GM12878 (cell line): ENCODE measurements around the gene MUSTN1. TPM values are rescaled to one million over a fixed set of nuclear protein-coding genes. Genes with fewer than 3 reads are reported as not detected.
A peak's percentile ranks its signal among the peaks of the same experiment; 100 is the strongest.

ENCODE experiments used
- ATAC-seq: fragments of 200-7000 bp; cut with Tn5 transposase; 3 replicates; pipeline ENCODE4 v1.9.1; 2020; ENCODE audit warnings: mild to moderate bottlenecking, moderate library complexity
- Bru-seq: library from RNA; stranded (reverse); fragments of 400-500 nt; gene quantifications from one replicate; lab custom pipeline; 2021; lab: Mats Ljungman, UMichigan
- BruChase-seq, 2 experiments: library from RNA; stranded (reverse); fragments of 400-500 nt; gene quantifications; one replicate each; lab custom pipeline; 2021; lab: Mats Ljungman, UMichigan
- BruUV-seq: library from RNA; stranded (reverse); fragments of 400-500 nt; replicated peaks from 2 replicates; lab custom pipeline; 2021; lab: Mats Ljungman, UMichigan
- CTCF ChIA-PET: fragments of 300-600 bp; sonication (Branson Sonifier 250); formaldehyde crosslinking; extraction: SDS; loops from one replicate; lab custom pipeline; 2021; ENCODE audit warnings: inconsistent platforms; lab: Yijun Ruan, JAX
- POLR2A ChIA-PET: fragments of 350-600 bp; formaldehyde crosslinking; extraction: SDS; loops from one replicate; lab custom pipeline; 2021; ENCODE audit warnings: inconsistent platforms; lab: Charles Lee
- RAD21 ChIA-PET: fragments of 300-600 bp; sonication (Branson Sonifier 250); formaldehyde crosslinking; loops from one replicate; lab custom pipeline; 2023; ENCODE audit warnings: antibody characterized with exemption; ENCODE audit not compliant: unreplicated experiment; lab: Charles Lee
- SMC1A ChIA-PET: fragments of 300-600 bp; sonication (Branson Sonifier 250); formaldehyde crosslinking; loops from one replicate; lab custom pipeline; 2023; ENCODE audit not compliant: unreplicated experiment, uncharacterized antibody; lab: Charles Lee
- DNase-seq: peaks from one replicate; pipeline ENCODE4 v3.0.0-alpha.2; 2011; ENCODE audit warnings: low read depth, low spot score
- FAIRE-seq: peaks from 3 replicates; lab custom pipeline; 2011; peaks lifted over from hg19 to GRCh38; lab: Jason Lieb, UNC
- H2AFZ ChIP-seq: 2 replicates; pipeline ENCODE4 v1.6.0; 2011; ENCODE audit warnings: low read depth, low read length, control low read depth; ENCODE audit not compliant: control insufficient read depth
- H3K27ac ChIP-seq: 2 replicates; pipeline ENCODE4 v1.5.1; 2011; ENCODE audit warnings: control low read depth; ENCODE audit not compliant: control insufficient read depth, insufficient read depth
- H3K27me3 ChIP-seq, 2 experiments: replicated peaks in 1 of 2; 2 replicates each; pipeline versions ENCODE4 v1.6.0 to v1.6.1; 2011; ENCODE audit warnings: low read length in 1 of 2; ENCODE audit not compliant: control insufficient read depth in 2 of 2, insufficient read depth in 2 of 2
- H3K36me3 ChIP-seq, 2 experiments: 2 replicates each; pipeline ENCODE4 v1.5.1; 2011; ENCODE audit warnings: low read length in 1 of 2; ENCODE audit not compliant: control insufficient read depth in 2 of 2, insufficient read depth in 2 of 2
- H3K4me1 ChIP-seq: 2 replicates; pipeline ENCODE4 v1.6.1; 2011; ENCODE audit warnings: mild to moderate bottlenecking, low read length, moderate library complexity, mixed read lengths; ENCODE audit not compliant: control insufficient read depth, insufficient read depth
- H3K4me2 ChIP-seq: 2 replicates; pipeline ENCODE4 v1.6.0; 2011; ENCODE audit warnings: control low read depth; ENCODE audit not compliant: control insufficient read depth, insufficient read depth
- H3K4me3 ChIP-seq: fragments of 200-600 bp; sonication (generic); 2 replicates; pipeline ENCODE4 v1.5.1; 2016
- H3K79me2 ChIP-seq: 2 replicates; pipeline ENCODE4 v1.6.0; 2011; ENCODE audit warnings: low read length; ENCODE audit not compliant: control insufficient read depth, insufficient read depth
- H3K9ac ChIP-seq: 2 replicates; pipeline ENCODE4 v1.8.0; 2011; ENCODE audit warnings: low read length, control low read depth, mixed read lengths; ENCODE audit not compliant: control insufficient read depth, insufficient read depth
- H3K9me3 ChIP-seq: replicated peaks from 3 replicates; pipeline ENCODE4 v1.5.1; 2011; ENCODE audit warnings: mild to moderate bottlenecking, low read length; ENCODE audit not compliant: control insufficient read depth, insufficient read depth
- H4K20me1 ChIP-seq: 2 replicates; pipeline ENCODE4 v1.6.0; 2011; ENCODE audit not compliant: control insufficient read depth, insufficient read depth
- ZNF384 ChIP-seq: IDR thresholded peaks from 2 replicates; pipeline ENCODE4 v1.6.1; 2012; ENCODE audit warnings: low read depth, mild to moderate bottlenecking, low read length, improper control_type of control experiment, borderline replicate concordance
- WGBS: methylation state at CpG from one replicate; pipeline ENCODE4 v1.1.6; 2016; ENCODE audit warnings: low lambda C conversion rate; ENCODE audit not compliant: insufficient replicate concordance, insufficient coverage; ENCODE audit errors: missing lambda C conversion rate; 5-methylcytosine and 5-hydroxymethylcytosine counted together
- in situ Hi-C: fragments of 300-500 bp; cut with MboI; formaldehyde crosslinking; loops from 9 replicates; pipeline ENCODE4 v1.14.3; 2018; ENCODE audit warnings: mixed read lengths
- intact Hi-C: fragments of 100-400 bp; cut with micrococcal nuclease; formaldehyde crosslinking; loops from one replicate; pipeline ENCODE4 v1.14.2; 2022; ENCODE audit not compliant: unreplicated experiment
- long read RNA-seq, 2 experiments: library from polyadenylated mRNA; unstranded; transcript quantifications; one replicate each; pipeline ENCODE4 v2.0.0, GENCODE V29; 2019 to 2020
- polyA minus RNA-seq, 3 experiments: library from RNA; depleted of rRNA, polyadenylated mRNA; stranded (reverse); fragments of >200 nt; gene quantifications; 2 replicates each; pipeline ENCODE4 v1.2.3, GENCODE V29; 2011
- polyA plus RNA-seq, 11 experiments: library from polyadenylated mRNA; depleted of rRNA in 4 of 11; unstranded in 6 of 11; stranded (reverse) in 5 of 11; fragments of >200 nt; fragmentation: Nextera tagmentation in 4 of 11; fragmentation: Illumina TruSeq in 1 of 11; extraction: Ambion mirVana in 4 of 11; extraction: Trizol in 1 of 11; gene quantifications; 1 replicate in 1 of 11; 2 replicates in 10 of 11; pipeline versions ENCODE4 v1.2.1 to v1.2.3, GENCODE V29; 2011 to 2016; ENCODE audit warnings: inconsistent platforms in 2 of 11, missing spikeins in 2 of 11, low read depth in 1 of 11
- total RNA-seq, 4 experiments: library from RNA; depleted of rRNA in 3 of 4; stranded (reverse); fragments of >200 nt in 3 of 4; fragmentation: Illumina TruSeq in 1 of 4; extraction: Trizol in 1 of 4; gene quantifications; 2 replicates each; pipeline versions ENCODE4 v1.2.1 to v1.2.3, GENCODE V29; 2013 to 2021

Gene MUSTN1
- 1.2 TPM in 1 of 2 replicates, not detected in the other for total RNA-seq (2013; cell fraction: nucleolus; rRNA removed)
- total RNA-seq (2014; rRNA removed) (1.1 and 2.5 TPM in 2 replicates), total RNA-seq (2014; rRNA removed; fragmentation: Illumina TruSeq; extraction: Trizol) (1.0 TPM in 2 replicates), total RNA-seq (2021) (0.51 and 1.2 TPM in 2 replicates), polyA plus RNA-seq (2011; rRNA removed) (0.35 TPM in 1 of 2 replicates, not detected in the other), polyA plus RNA-seq (2014; fragmentation: Illumina TruSeq; extraction: Trizol) (0.57 and 2.5 TPM in 2 replicates), polyA plus RNA-seq (2014; fragmentation: Nextera tagmentation; extraction: Ambion mirVana) (1 to 10 TPM; 1.3 TPM), polyA plus RNA-seq (2014; rRNA removed) (1.7 and 4.5 TPM in 2 replicates), polyA plus RNA-seq (2016; fragmentation: Nextera tagmentation; extraction: Ambion mirVana) (not detected), polyA minus RNA-seq (2011; rRNA and poly(A)+ RNA removed) (0.46 TPM in 1 of 2 replicates, not detected in the other), Bru-seq, nascent RNA (percentile 55 among the genes with signal in this experiment), BruChase-seq, experiment 1, labeled RNA remaining after a 6-hour chase (percentile 52 among the genes with signal in this experiment), BruChase-seq, experiment 2, labeled RNA remaining after a 2-hour chase (percentile 42 among the genes with signal in this experiment)
- 1.7 TPM for polyA plus RNA-seq (2011; ENCODE audit: low read depth)
- polyA plus RNA-seq (2011; cell fraction: cytosol; rRNA removed) = 0.70 and 1.8 TPM in 2 replicates
- 18.4 and 19.6 TPM in 2 replicates for polyA plus RNA-seq (2011; cell fraction: nucleus; rRNA removed)
- 1.1 and 1.4 TPM in 2 replicates for polyA plus RNA-seq (2012)
- polyA minus RNA-seq (2011; cell fraction: cytosol; rRNA and poly(A)+ RNA removed) = not detected in 2 replicates
- polyA minus RNA-seq (2011; cell fraction: nucleus; rRNA and poly(A)+ RNA removed) = 0.97 and 1.7 TPM in 2 replicates
- long read RNA-seq, experiment 1 = 0 reads
- long read RNA-seq, experiment 2 = 0 reads

DNA sequence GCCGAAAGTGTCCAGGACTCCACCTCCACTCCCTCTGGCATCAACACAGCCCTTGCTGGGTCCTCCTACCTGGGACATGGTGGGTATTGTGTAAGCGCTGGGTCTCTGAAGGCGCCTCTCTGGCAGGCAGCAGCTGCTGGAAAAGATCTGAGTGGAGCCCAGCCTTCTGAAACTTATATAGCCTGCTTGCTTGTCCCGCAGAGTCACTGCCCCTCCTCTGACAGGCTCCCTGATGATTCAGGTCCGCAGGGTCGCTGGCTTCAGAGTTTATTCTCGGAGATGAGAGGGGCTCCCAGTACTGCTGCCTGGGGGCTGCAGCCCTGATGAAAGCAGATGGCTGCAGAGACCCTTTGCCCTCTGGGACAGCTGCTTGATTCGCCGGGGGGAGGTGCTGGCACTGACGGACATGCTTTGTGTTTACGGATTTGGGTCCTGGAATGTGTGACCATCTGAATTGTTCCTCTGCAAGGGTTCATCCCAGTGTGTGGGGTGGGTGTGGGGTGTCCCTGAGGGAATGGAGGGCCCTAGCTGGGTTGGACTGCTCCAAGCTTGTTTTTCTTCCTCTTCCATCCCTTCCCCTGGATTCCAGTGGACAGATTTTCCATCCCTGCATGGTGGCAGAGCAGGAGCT lies at the start of gene MUSTN1:
Gene MUSTN1, minus strand, starts transcription at position 149 of the 631 bp plus-strand sequence. Its CDS starts 71 bp downstream, at position 78.
- no peaks in the 10 kb centered on the region for H4K20me1 ChIP-seq
- FAIRE-seq = no peak
- H3K4me2 ChIP-seq = no peak within 1 kb of the TSS
- no peaks in the 10 kb centered on the region for H3K27me3 ChIP-seq
- H3K27ac ChIP-seq = no peak within 1 kb of the TSS
- H3K4me3 ChIP-seq = no peak within 1 kb of the TSS
- no peak for ATAC-seq
- no peaks in the 10 kb centered on the region; the same call in 1 of the 2 replicates for H3K4me1 ChIP-seq
- RAD21 ChIA-PET = no interaction called here
- no peaks in the 10 kb centered on the region for H3K79me2 ChIP-seq
- 94% methylated on average over 10 of the region's 11 CpGs for WGBS
- DNase-seq = no peak
- H3K9me3 ChIP-seq = no peaks in the 10 kb centered on the region
- BruUV-seq = no TSS peak
- H2AFZ ChIP-seq = no peak within 1 kb of the TSS
- SMC1A ChIA-PET = no interaction called here
- POLR2A ChIA-PET = no interaction called here
- peaks cover under 1 to 2% of the 10 kb centered on the region in 2 experiments; a peak in 3 of 4 replicates for H3K36me3 ChIP-seq
- CTCF ChIA-PET = interaction anchor here (1.0 kb wide), 1 partner anchor 14 kb away, joined by 3 read pairs; no protein-coding TSS in a partner anchor
- TF ChIP-seq ZNF384 = no peak
- H3K9ac ChIP-seq = no peak within 1 kb of the TSS
- intact Hi-C loops (no loop called here), in situ Hi-C loops (no loop called here)
